Measurements from ENCODE around the gene TRAFD1.

TRAFD1 gene

DNA sequence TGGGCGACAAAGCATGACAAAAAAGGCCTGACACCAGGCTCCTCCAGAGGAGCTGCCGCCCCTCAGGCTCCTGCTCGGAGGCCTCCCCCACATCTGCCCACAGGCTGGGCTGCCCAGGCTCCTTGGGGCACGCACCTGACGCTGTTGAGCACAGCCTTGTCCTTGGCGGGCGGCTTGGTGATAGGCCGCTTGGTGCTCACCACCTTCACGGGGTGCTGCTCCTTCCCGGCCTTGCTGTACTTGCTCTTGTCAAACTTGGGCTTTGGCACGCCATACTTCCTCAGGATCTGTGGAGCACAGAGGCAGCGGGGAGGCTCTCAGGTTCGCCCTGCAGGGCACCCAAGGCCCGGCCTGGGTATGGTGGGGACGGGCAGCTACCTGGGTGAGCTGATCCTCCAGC lies 53.4 kb downstream of the TRAFD1 start:
- DNase-seq, result no peak

DNA sequence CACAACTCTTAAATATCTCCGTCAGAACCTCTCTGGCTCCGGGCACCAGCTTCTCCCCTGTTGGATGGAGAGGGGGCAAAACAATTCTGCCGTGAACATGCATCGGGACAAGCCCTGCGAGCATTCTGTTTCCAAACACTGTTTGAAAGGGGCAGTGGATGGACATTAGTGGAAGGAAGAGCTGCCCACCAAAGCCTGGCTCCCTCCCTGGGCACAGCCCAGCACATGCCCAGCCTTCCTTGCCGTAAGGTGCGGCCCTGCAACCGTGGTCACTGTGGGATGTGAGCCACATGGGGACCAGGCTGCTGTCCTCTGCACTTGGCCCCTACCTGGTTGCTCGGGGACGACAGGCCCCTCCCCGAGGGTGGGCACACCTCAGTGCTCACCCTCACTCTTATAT lies 54.0 kb downstream of the TRAFD1 start:
- no peak for DNase-seq

DNA sequence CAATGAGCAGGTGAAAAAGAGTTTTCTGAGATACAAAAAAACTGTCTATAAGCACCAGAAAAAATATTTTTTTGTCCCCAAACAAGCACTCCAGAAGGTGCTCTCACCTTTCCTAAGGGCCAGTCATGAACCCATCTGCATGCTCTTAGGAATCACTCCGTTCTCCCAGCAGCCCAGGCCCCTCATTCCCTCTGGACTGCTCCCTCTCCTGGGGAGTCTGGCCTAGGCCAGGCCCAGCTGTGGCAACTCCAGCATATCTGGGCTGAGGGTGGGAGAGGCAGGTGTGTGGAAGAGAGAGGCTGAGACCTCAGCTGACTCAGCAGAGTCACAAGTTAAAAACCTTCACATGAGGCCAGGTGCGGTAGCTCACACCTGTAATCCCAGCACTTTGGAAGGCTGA lies 54.6 kb downstream of the TRAFD1 start:
- DNase-seq, result no peak

DNA sequence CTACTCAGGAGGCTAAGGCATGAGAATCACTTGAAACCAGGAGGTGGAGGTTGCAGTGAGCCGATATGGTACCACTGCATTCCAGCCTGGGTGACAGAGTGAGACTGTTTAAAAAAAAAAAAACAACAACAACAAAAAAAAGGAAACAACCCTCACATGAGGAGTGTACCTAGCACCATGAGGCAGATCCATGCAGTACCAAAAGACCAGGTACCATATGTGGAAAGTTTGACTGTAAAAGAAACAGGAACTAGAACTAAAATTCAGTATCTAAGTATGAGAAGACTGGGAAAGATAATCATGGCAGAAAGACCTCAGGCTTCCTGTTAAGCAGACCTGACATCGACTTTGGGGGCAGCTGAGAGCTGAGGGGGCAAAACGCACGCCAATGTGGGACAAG lies 55.1 kb downstream of the TRAFD1 start:
- DNase-seq, result no peak

- DNase-seq, result no peak
These were observed 57.1 kb downstream of the TRAFD1 start for GRCh38 chr12:112182499-112182898.

DNA sequence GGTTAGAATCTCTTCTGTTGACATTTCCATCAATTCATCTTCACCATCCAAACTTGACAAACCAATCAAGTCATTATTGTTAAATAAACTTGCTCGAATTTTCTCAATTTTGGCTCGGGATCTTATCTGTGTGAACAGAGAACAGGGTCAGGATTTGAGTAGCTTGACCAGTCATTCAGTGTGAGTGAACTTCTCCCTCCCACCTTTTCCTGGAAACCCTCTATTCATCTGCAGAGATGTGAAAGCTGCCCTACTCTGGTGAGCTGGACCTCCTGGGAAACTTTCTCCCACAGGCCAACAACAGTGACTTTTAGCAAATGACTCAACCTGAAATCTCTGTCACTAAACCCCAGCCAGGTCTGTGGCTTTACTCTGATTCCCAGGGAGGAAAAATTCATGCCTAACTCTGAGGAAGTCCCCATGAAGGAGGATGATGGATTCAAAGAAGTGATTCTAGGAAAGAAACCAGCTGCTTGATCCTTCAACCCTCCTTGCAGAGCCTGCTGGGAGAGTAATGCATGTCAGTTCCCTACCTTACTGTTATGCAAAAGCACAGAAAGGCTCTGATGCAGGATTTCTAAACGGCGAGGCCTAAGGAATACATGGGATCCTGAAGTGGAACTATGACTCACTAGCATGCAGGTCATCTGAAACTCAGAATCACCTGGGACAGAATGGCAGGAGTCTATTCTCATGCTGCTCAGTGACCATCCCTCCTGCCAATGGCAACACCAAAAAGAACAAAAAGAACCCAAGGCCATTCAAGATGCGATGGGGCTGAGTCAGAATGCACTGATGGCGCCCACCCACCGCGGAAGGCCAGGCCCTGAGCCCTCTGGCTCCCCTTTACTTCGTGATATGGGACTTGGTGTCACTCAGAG lies 58.0 kb downstream of the TRAFD1 start:
- no peak for DNase-seq

- DNase-seq, result no peak
These were observed 58.9 kb downstream of the TRAFD1 start for GRCh38 chr12:112184056-112184887.

GRCh38 chr12:112185093-112185923 lies 59.9 kb downstream of the TRAFD1 start:
- DNase-seq, result no peak

DNA sequence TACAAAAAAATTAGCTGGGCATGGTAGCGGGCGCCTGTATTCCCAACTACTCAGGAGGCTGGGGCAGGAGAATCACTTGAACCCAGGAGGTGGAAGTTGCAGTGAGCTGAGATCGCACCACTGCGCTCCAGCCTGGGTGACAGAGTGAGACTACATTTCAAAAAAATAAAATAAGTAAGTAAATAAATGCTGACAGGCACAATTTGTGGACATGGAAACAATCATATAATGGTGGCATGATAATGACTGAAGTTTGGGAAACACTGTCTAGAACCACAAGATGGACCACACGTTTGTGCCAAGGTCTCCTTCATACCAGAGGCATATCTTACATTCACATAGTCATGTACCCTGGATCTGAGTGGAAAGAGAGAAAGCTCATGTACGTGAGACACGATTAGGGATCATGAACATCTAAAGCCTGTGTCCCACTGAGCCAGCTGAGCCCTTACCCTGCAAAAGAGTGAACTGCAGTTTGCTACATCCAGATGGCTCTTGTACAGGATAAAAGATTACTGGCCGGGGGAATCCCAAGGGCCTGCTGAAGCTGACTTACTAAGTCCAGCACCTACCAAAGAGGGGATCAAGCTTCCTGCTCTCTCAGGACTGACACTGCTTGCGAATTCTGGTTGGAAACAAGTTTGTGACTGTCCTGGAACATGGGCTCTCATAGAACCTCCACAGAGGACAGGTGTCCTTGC lies 62.9 kb downstream of the TRAFD1 start:
- no peak for DNase-seq

GRCh38 chr12:112190231-112191025 lies 65.1 kb downstream of the TRAFD1 start:
- no peak for DNase-seq

GRCh38 chr12:112191201-112191600 lies 65.8 kb downstream of the TRAFD1 start:
- DNase-seq, result no peak

DNA sequence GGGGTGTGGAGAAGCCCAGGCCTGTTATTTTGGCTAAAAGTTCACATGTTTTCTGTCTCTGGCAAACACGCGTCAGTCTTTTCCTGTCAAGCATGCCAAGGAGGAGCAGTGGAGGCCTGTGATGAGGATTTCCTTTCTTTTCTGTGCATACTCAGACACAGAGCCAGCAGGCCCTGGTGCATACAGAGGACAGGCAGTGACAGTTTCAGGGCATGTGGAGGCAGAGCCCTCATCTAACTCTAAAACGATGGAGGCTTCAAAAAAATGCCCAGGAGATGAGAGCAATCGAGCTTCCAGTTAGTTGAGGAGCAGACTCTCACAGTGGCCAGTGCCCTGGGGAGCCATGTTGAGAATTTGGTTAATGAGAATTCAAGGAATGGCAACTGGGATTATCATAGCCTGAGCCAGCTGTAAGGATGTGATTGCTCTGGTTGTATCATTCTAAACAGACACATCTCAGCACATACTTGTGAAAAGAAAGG lies 66.5 kb downstream of the TRAFD1 start:
- DNase-seq, result no peak

DNA sequence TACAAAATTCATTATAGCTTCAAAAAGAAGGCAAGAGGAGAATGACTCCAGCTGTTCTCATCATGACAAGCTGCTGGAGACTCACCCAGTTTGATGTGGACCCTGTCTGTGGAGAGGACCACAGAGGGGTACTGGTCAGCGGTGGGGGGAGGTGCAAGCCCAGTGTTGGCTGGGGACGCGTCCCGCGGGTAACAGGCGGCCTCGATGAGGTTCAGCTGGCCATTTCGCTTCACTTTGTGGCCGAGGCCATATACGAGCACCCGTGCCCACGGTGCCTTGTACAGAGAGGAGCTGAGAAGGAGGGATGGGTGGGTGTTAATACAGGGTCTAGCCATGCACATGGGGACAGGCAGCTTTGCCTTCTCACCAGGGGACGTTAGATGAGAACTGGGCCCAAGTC lies 67.1 kb downstream of the TRAFD1 start:
- no peak for DNase-seq

DNA sequence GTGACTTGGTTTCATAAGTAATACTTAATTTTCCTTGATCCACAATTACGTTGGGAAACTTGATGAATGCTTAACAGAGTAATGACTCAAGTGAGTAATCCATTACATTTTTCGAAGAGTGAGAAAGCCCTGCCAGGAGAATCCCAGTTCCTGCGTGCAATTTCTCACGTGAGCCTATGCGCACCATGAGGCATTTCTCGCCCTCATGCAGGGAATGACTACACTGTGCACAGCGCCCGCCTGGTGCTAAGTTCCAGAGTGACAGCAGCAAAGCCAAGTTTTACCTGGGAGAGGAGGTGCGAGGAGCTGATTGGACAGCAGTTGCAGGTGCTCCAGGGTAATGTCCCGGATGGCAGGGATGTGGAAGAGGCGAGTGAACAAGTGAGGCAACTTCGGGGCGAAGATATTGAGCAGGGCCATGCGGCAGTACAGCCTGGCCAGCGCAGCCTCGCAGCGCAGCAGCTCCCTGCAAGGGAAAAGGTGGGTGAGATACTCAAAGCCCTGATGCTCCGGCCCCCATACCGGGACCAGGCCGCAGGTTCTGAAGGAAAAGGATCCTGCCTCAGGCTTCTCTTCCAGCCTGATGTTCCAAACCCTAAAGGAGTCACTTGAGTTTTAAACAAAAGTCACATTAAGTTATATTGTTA lies 69.4 kb downstream of the TRAFD1 start:
- DNase-seq, result no peak

DNA sequence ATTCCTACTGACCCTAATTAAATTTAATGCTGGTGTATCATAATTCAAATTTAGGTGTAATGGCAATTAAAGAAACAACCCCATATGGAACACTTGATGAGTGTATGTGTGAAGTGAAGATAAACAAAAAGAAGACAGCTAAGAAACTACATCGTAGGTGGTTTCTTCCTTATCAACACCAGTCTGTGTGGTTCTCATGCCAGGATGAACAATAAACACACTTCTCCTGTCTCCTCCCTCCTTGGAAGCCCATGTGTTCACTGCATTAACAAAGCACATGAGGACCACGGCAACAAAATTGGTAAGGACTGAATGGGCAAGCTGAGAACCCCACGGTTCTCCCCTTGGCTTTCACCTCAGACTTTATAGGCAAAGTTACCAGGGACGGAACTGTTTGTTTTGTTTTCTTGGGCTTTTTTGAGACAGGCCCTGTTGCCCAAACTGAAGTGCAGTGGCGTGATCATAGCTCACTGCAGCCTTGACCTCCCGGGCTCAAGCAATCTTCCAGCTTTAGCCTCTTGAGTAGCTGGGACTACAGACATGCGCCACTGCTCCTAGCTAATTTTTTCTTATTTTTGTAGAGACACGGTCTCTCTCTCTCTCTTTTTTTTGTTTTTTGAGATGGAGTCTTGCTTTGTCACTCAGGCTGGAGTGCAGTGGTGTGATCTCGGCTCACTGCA lies 71.0 kb downstream of the TRAFD1 start:
- no peak for DNase-seq

DNA sequence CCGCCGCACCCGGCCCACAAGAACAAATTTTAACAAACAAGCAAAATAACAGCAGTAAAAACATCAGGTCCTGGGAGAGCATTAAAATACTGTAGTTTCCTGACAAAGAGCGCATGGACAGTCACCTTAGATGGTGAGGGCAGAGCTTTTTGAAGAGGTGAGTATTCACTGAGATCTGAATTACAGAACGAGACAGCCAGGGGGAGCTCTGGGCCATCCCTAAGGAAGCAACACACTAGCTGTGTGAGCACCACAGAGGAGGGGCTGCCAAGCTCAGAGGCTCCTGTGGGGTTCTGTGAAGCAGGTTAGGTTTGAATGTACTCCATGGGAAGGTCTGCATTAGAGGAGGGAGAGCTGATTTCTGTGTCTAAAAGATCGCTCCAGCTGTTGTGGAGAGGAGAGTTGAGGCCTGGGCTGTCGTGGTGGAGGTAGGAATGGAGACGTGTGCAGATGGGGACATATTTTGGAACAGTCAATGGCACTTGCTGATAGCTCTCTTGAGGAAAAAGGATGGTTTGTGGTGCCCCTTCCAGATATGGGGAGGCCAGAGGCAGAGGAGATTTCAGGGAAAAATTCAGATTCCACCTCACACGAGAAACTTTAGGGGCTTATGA lies 72.9 kb downstream of the TRAFD1 start:
- peak; percentile 47 for DNase-seq

DNA sequence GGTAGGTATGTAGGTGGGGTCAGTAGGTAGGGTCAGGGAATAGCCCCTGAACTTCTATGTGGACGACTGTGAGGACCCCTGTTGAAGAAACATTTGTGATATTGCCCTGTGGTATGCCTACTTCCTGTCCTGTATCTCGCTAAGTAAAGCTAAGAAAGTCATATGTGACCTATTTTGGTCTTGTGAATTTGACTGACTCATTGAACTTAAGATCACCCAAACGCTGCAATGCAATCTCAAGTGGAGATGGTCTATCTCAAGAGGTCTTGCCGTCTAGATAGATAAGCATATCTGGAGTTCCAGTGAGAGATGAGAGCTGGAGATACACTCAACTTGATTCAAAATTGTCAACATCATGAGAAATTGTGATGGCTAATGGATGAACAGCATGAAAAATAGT lies 73.8 kb downstream of the TRAFD1 start:
- DNase-seq, result no peak
